GM23338 (cell line): ENCODE measurements around the gene LCE3E. TPM values are rescaled to one million over a fixed set of nuclear protein-coding genes. Genes with fewer than 3 reads are reported as not detected.

Source experiments
- ATAC-seq: fragments of 200-7000 bp; cut with Tn5 transposase; 3 replicates; pipeline ENCODE4 v1.9.1; 2020
- DNase-seq: peaks from one replicate; pipeline ENCODE4 v3.0.0-alpha.2; 2015; ENCODE audit warnings: low spot score
- H2AFZ ChIP-seq: fragments of 200-600 bp; sonication (generic); 2 replicates; pipeline ENCODE4 v1.8.0; 2016; ENCODE audit warnings: antibody characterized with exemption, mild to moderate bottlenecking, moderate library complexity
- H3F3A ChIP-seq: fragments of 200-600 bp; sonication (generic); replicated peaks from 2 replicates; pipeline ENCODE4 v1.8.0; 2017; ENCODE audit warnings: antibody characterized with exemption, mixed run types, low read depth
- H3K27ac ChIP-seq: fragments of 200-600 bp; sonication (generic); 2 replicates; pipeline ENCODE4 v1.6.1; 2016; ENCODE audit warnings: low read depth
- H3K27me3 ChIP-seq: fragments of 200-600 bp; sonication (generic); 2 replicates; pipeline ENCODE4 v1.8.0; 2016; ENCODE audit warnings: mild to moderate bottlenecking, mixed run types, moderate library complexity; ENCODE audit not compliant: insufficient read depth
- H3K36me3 ChIP-seq: fragments of 200-600 bp; sonication (generic); 2 replicates; pipeline ENCODE4 v1.8.0; 2016; ENCODE audit warnings: mild to moderate bottlenecking; ENCODE audit not compliant: insufficient read depth
- H3K4me1 ChIP-seq: fragments of 200-600 bp; sonication (generic); 2 replicates; pipeline ENCODE4 v1.8.0; 2016; ENCODE audit warnings: mild to moderate bottlenecking, moderate library complexity; ENCODE audit not compliant: insufficient read depth
- H3K4me2 ChIP-seq: fragments of 200-600 bp; sonication (generic); 2 replicates; pipeline ENCODE4 v1.7.1; 2017; ENCODE audit warnings: mixed run types
- H3K4me3 ChIP-seq: fragments of 200-600 bp; sonication (generic); 2 replicates; pipeline ENCODE4 v1.6.1; 2016; ENCODE audit warnings: mixed run types
- H3K79me2 ChIP-seq: fragments of 200-600 bp; sonication (generic); replicated peaks from 2 replicates; pipeline ENCODE4 v1.8.0; 2017; ENCODE audit warnings: mild to moderate bottlenecking; ENCODE audit not compliant: insufficient read depth
- H3K9me2 ChIP-seq: fragments of 200-600 bp; sonication (generic); 2 replicates; pipeline ENCODE4 v1.8.0; 2017; ENCODE audit not compliant: insufficient read depth
- H4K20me1 ChIP-seq: fragments of 200-600 bp; sonication (generic); replicated peaks from 2 replicates; pipeline ENCODE4 v1.8.0; 2017; ENCODE audit warnings: mild to moderate bottlenecking; ENCODE audit not compliant: insufficient read depth
- H3K27ac Mint-ChIP-seq: 2 replicates; pipeline ENCODE4 v1.8.0; 2020; ENCODE audit warnings: inconsistent platforms, mild to moderate bottlenecking, moderate library complexity, mixed read lengths
- H3K27me3 Mint-ChIP-seq: 3 replicates; pipeline ENCODE4 v1.8.0; 2022; ENCODE audit warnings: low read depth, mild to moderate bottlenecking, moderate library complexity, mixed read lengths, inconsistent platforms; ENCODE audit not compliant: insufficient read depth, poor library complexity
- H3K36me3 Mint-ChIP-seq: 3 replicates; pipeline ENCODE4 v1.8.0; 2021; ENCODE audit warnings: low read depth, mild to moderate bottlenecking, inconsistent platforms, moderate library complexity, mixed read lengths
- H3K4me1 Mint-ChIP-seq: 3 replicates; pipeline ENCODE4 v1.8.0; 2020; ENCODE audit warnings: mild to moderate bottlenecking, inconsistent platforms, mixed read lengths
- H3K4me3 Mint-ChIP-seq: 3 replicates; pipeline ENCODE4 v1.8.0; 2021; ENCODE audit warnings: moderate library complexity, mild to moderate bottlenecking, inconsistent platforms, mixed read lengths
- H3K9me3 Mint-ChIP-seq: 3 replicates; pipeline ENCODE4 v1.8.0; 2020; ENCODE audit warnings: moderate library complexity, mild to moderate bottlenecking, inconsistent platforms, mixed read lengths
- CREB1 ChIP-seq: fragments of 250-450 bp; sonication (Bioruptor Pico); IDR thresholded peaks from 2 replicates; pipeline ENCODE4 v1.5.0; 2020; ENCODE audit warnings: low read depth, mild to moderate bottlenecking, moderate library complexity
- EZH2 ChIP-seq: fragments of 200-600 bp; sonication (generic); IDR thresholded peaks from one replicate; pipeline ENCODE4 v1.8.0; 2017; ENCODE audit warnings: antibody characterized with exemption, mild to moderate bottlenecking, low read depth; ENCODE audit not compliant: unreplicated experiment
- EZH2phosphoT487 ChIP-seq: fragments of 200-600 bp; sonication (generic); IDR thresholded peaks from one replicate; pipeline ENCODE4 v1.8.1; 2018; ENCODE audit warnings: antibody characterized with exemption; ENCODE audit not compliant: unreplicated experiment
- JUNB ChIP-seq: IDR thresholded peaks from one replicate; pipeline ENCODE4 v1.6.1; 2016; ENCODE audit warnings: antibody characterized with exemption; ENCODE audit not compliant: unreplicated experiment
- NANOG ChIP-seq: IDR thresholded peaks from 2 replicates; pipeline ENCODE4 v1.6.1; 2016; ENCODE audit warnings: antibody characterized with exemption, borderline replicate concordance
- POLR2AphosphoS5 ChIP-seq: IDR thresholded peaks from 2 replicates; pipeline ENCODE4 v1.6.1; 2016; ENCODE audit warnings: antibody characterized with exemption, low read depth
- STAT1 ChIP-seq: IDR thresholded peaks from one replicate; pipeline ENCODE4 v1.6.1; 2016; ENCODE audit warnings: antibody characterized with exemption; ENCODE audit not compliant: unreplicated experiment
- ZNF114 ChIP-seq: fragments of 250-450 bp; sonication (Bioruptor Pico); IDR thresholded peaks from 2 replicates; pipeline ENCODE4 v1.5.0; 2020; ENCODE audit warnings: mild to moderate bottlenecking, moderate library complexity
- polyA plus RNA-seq: library from polyadenylated mRNA; unstranded; fragments of >200 nt; fragmentation: Nextera tagmentation; extraction: Ambion mirVana; gene quantifications from 2 replicates; pipeline ENCODE4 v1.2.1, GENCODE V29; 2016
- total RNA-seq: library from RNA; depleted of rRNA; stranded (reverse); fragments of >200 nt; shearing (Covaris generic); gene quantifications from 2 replicates; pipeline ENCODE4 v1.2.3, GENCODE V29; 2014
- TF ChIP-seq, protein P1 (sequence below), 2 experiments: fragments of 200-600 bp in 1 of 2; sonication (generic) in 1 of 2; conservative IDR thresholded peaks; 2 replicates each; pipeline versions ENCODE4 v1.5.1 to v1.6.1; 2016 to 2017; ENCODE audit warnings: antibody characterized with exemption in 2 of 2, low read depth in 2 of 2, mild to moderate bottlenecking in 2 of 2, moderate library complexity in 1 of 2
- TF ChIP-seq, protein P2 (sequence below): IDR thresholded peaks from one replicate; pipeline ENCODE4 v1.6.1; 2018; ENCODE audit warnings: antibody characterized with exemption; ENCODE audit not compliant: unreplicated experiment

The LCE3E gene
- total and polyA plus RNA-seq, 2 experiments from 2014 or later, result not detected

- Mint-ChIP-seq H3K27me3 (peaks cover 25% of the 10 kb centered on the region), H3K9me3 (no peaks in the 10 kb centered on the region), H3K4me1 (peaks cover 6% of the 10 kb centered on the region; the same call in 2 of the 3 replicates), H3K36me3 (no peaks in the 10 kb centered on the region), H3K27ac (no peak overlapping the region), H3K4me3 (no peak overlapping the region)
- Histone ChIP-seq H3K4me2 (no peak overlapping the region), H4K20me1 (no peaks in the 10 kb centered on the region), H3K79me2 (no peaks in the 10 kb centered on the region), H3K9me2 (0 out of 2 replicates have a peak, but pooled peaks cover 4% of the 10 kb centered on the region), H3K36me3 (no peaks in the 10 kb centered on the region), H3K27ac (no peak overlapping the region), H3K27me3 (peaks cover 41% of the 10 kb centered on the region), H3K4me1 (peaks cover 3% of the 10 kb centered on the region; the same call in 1 of the 2 replicates), H3K4me3 (no peak overlapping the region), H2AFZ (no peak overlapping the region; the same call in 1 of the 2 replicates), H3F3A (no peaks in the 10 kb centered on the region)
- ATAC-seq (no peak), DNase-seq (no peak)
- no peak for TF ChIP-seq POLR2AphosphoS5
- TF ChIP-seq EZH2, result no peak
- no peak for TF ChIP-seq EZH2phosphoT487
- no peak for TF ChIP-seq CREB1 (CRISPR knock-in tag)
- TF ChIP-seq, protein P1, sequence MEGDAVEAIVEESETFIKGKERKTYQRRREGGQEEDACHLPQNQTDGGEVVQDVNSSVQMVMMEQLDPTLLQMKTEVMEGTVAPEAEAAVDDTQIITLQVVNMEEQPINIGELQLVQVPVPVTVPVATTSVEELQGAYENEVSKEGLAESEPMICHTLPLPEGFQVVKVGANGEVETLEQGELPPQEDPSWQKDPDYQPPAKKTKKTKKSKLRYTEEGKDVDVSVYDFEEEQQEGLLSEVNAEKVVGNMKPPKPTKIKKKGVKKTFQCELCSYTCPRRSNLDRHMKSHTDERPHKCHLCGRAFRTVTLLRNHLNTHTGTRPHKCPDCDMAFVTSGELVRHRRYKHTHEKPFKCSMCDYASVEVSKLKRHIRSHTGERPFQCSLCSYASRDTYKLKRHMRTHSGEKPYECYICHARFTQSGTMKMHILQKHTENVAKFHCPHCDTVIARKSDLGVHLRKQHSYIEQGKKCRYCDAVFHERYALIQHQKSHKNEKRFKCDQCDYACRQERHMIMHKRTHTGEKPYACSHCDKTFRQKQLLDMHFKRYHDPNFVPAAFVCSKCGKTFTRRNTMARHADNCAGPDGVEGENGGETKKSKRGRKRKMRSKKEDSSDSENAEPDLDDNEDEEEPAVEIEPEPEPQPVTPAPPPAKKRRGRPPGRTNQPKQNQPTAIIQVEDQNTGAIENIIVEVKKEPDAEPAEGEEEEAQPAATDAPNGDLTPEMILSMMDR (conservative IDR thresholded peaks at IDR 0.05; ENCODE audit: low read depth in 2 of 2), result no peak
- TF ChIP-seq ZNF114 (CRISPR knock-in tag), result no peak
- TF ChIP-seq, protein P2, sequence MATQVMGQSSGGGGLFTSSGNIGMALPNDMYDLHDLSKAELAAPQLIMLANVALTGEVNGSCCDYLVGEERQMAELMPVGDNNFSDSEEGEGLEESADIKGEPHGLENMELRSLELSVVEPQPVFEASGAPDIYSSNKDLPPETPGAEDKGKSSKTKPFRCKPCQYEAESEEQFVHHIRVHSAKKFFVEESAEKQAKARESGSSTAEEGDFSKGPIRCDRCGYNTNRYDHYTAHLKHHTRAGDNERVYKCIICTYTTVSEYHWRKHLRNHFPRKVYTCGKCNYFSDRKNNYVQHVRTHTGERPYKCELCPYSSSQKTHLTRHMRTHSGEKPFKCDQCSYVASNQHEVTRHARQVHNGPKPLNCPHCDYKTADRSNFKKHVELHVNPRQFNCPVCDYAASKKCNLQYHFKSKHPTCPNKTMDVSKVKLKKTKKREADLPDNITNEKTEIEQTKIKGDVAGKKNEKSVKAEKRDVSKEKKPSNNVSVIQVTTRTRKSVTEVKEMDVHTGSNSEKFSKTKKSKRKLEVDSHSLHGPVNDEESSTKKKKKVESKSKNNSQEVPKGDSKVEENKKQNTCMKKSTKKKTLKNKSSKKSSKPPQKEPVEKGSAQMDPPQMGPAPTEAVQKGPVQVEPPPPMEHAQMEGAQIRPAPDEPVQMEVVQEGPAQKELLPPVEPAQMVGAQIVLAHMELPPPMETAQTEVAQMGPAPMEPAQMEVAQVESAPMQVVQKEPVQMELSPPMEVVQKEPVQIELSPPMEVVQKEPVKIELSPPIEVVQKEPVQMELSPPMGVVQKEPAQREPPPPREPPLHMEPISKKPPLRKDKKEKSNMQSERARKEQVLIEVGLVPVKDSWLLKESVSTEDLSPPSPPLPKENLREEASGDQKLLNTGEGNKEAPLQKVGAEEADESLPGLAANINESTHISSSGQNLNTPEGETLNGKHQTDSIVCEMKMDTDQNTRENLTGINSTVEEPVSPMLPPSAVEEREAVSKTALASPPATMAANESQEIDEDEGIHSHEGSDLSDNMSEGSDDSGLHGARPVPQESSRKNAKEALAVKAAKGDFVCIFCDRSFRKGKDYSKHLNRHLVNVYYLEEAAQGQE, result no peak
- TF ChIP-seq NANOG, result no peak
- no peak for TF ChIP-seq STAT1
Measured at GRCh38 chr1:152517237-152517811, 49.3 kb downstream of the LCE3E start.

DNA sequence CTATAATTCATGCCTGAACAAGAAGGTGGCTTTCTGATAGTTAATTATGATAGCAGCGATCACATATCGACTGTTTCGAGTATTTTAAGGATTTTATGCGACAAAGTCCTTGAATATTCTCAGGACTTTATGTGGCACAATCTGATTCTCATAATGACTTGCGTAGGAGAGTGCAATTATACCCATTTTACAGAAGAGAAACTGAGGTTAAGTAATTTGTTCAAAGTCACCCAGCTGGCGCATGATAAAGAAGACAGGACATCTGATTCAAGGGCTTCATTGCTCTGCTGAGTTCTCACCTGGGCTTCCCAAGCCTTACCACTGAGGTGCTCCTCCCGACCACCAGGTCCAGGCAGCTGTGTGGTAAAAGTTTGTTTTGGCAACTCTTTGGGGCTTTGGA is 50.5 kb downstream of the LCE3E start:
- Histone ChIP-seq H3K36me3 (no peaks in the 10 kb centered on the region), H3F3A (no peaks in the 10 kb centered on the region), H3K27me3 (peaks cover 41% of the 10 kb centered on the region), H4K20me1 (no peaks in the 10 kb centered on the region), H3K9me2 (no peaks in the 10 kb centered on the region), H3K4me1 (peaks cover 3% of the 10 kb centered on the region; the same call in 1 of the 2 replicates), H3K79me2 (no peaks in the 10 kb centered on the region), H3K27ac (no peak overlapping the region), H3K4me3 (peak overlapping the region; percentile 52), H3K4me2 (peak overlapping the region; percentile 83), H2AFZ (peak overlapping the region; percentile 99; the same call in 1 of the 2 replicates)
- H3K9me3 Mint-ChIP-seq, result no peaks in the 10 kb centered on the region
- no peaks in the 10 kb centered on the region for H3K36me3 Mint-ChIP-seq
- DNase-seq (peak; percentile 16), ATAC-seq (peak; percentile 50)
- H3K4me1 Mint-ChIP-seq, result peaks cover 6% of the 10 kb centered on the region; the same call in 2 of the 3 replicates
- H3K4me3 Mint-ChIP-seq, result peak overlapping the region; percentile 68; the same call in 2 of the 3 replicates
- no peak overlapping the region for H3K27ac Mint-ChIP-seq
- H3K27me3 Mint-ChIP-seq, result peaks cover 25% of the 10 kb centered on the region
- TF ChIP-seq JUNB (no peak), POLR2AphosphoS5 (no peak), EZH2phosphoT487 (no peak), STAT1 (no peak)
- TF ChIP-seq, protein P1 (conservative IDR thresholded peaks at IDR 0.05; ENCODE audit: low read depth in 2 of 2), result no peak
